Endothelial cell of umbilical vein (primary cell): ENCODE results near the gene TAF3. TPM values are rescaled to one million over a fixed set of nuclear protein-coding genes. Genes with fewer than 3 reads are reported as not detected.

ENCODE experiments used
- BruUV-seq: library from RNA; stranded (reverse); fragments of 400-500 nt; replicated peaks from 2 replicates; lab custom pipeline; 2021; lab: Mats Ljungman, UMichigan
- CTCF ChIA-PET: fragments of 300-600, 350-600 bp; sonication (Branson Sonifier 250); formaldehyde crosslinking; loops from one replicate; lab custom pipeline; 2021; ENCODE audit warnings: antibody characterized with exemption, inconsistent platforms; lab: Charles Lee
- POLR2A ChIA-PET: fragments of 300-600, 350-600 bp; sonication (Branson Sonifier 250); formaldehyde crosslinking; loops from one replicate; lab custom pipeline; 2021; ENCODE audit warnings: antibody characterized with exemption, inconsistent platforms; lab: Charles Lee
- DNase-seq: peaks from one replicate; pipeline ENCODE4 v3.0.0-alpha.2; 2011; ENCODE audit warnings: low read depth, low spot score
- FAIRE-seq: peaks from 2 replicates; lab custom pipeline; 2011; peaks lifted over from hg19 to GRCh38; lab: Jason Lieb, UNC
- H2AFZ ChIP-seq: 2 replicates; pipeline ENCODE4 v1.6.0; 2012; ENCODE audit warnings: low read depth, low read length, control low read depth, inconsistent platforms
- H3K27ac ChIP-seq: 2 replicates; pipeline ENCODE4 v1.5.1; 2011; ENCODE audit warnings: low read depth, mild to moderate bottlenecking, control low read depth, low read length, moderate library complexity; ENCODE audit not compliant: insufficient read depth
- H3K27me3 ChIP-seq, 2 experiments: 2 replicates each; pipeline versions ENCODE4 v1.6.0 to v1.6.1; 2011; ENCODE audit warnings: low read length in 2 of 2, mixed read lengths in 1 of 2; ENCODE audit not compliant: control insufficient read depth in 2 of 2, insufficient read depth in 2 of 2
- H3K36me3 ChIP-seq, 2 experiments: 2 replicates in 1 of 2; 3 replicates in 1 of 2; pipeline ENCODE4 v1.5.1; 2011; ENCODE audit warnings: low read length in 2 of 2, mild to moderate bottlenecking in 1 of 2, moderate library complexity in 1 of 2; ENCODE audit not compliant: control insufficient read depth in 2 of 2, insufficient read depth in 2 of 2; ENCODE audit errors: extremely low read depth in 1 of 2
- H3K4me1 ChIP-seq: 3 replicates; pipeline ENCODE4 v1.5.1; 2011; ENCODE audit warnings: mild to moderate bottlenecking, low read length; ENCODE audit not compliant: control insufficient read depth, insufficient read depth; ENCODE audit errors: extremely low read depth
- H3K4me2 ChIP-seq: 2 replicates; pipeline ENCODE4 v1.6.1; 2011; ENCODE audit warnings: low read length, control low read depth, mixed read lengths; ENCODE audit not compliant: insufficient read depth
- H3K4me3 ChIP-seq, 3 experiments: fragments of 200-600 bp in 1 of 3; sonication (generic), shearing (Covaris generic) in 1 of 3; replicated peaks in 1 of 3; 2 replicates each; pipeline ENCODE4 v1.5.1; 2011 to 2016; ENCODE audit warnings: control low read depth in 3 of 3, low read length in 3 of 3, mild to moderate bottlenecking in 2 of 3, inconsistent platforms in 1 of 3, low read depth in 1 of 3, moderate library complexity in 1 of 3; ENCODE audit not compliant: insufficient read depth in 1 of 3
- H3K79me2 ChIP-seq: 2 replicates; pipeline ENCODE4 v1.6.0; 2012; ENCODE audit warnings: low read length, inconsistent platforms; ENCODE audit not compliant: control insufficient read depth, insufficient read depth
- H3K9ac ChIP-seq: replicated peaks from 2 replicates; pipeline ENCODE3; 2011; ENCODE audit warnings: low read length, control low read depth; ENCODE audit not compliant: insufficient read depth; ENCODE audit errors: extremely low read depth
- H3K9me1 ChIP-seq: replicated peaks from 3 replicates; pipeline ENCODE4 v1.6.0; 2011; ENCODE audit warnings: mild to moderate bottlenecking, low read length; ENCODE audit not compliant: control insufficient read depth, insufficient read depth; ENCODE audit errors: extremely low read depth
- H3K9me3 ChIP-seq: replicated peaks from 2 replicates; pipeline ENCODE4 v1.5.1; 2012; ENCODE audit warnings: low read length, inconsistent platforms; ENCODE audit not compliant: control insufficient read depth, insufficient read depth
- H4K20me1 ChIP-seq: replicated peaks from 2 replicates; pipeline ENCODE3; 2011; ENCODE audit warnings: mild to moderate bottlenecking, low read length; ENCODE audit not compliant: control insufficient read depth, insufficient read depth; ENCODE audit errors: extremely low read depth
- CTCF ChIP-seq, 2 donors: IDR thresholded peaks; 1 replicate in 1 of 2; 2 replicates in 1 of 2; pipeline ENCODE4 v1.5.1; 2011; ENCODE audit warnings: low read length in 2 of 2, mild to moderate bottlenecking in 2 of 2, moderate library complexity in 2 of 2, control low read depth in 1 of 2, inconsistent platforms in 1 of 2, low read depth in 1 of 2; ENCODE audit not compliant: insufficient read depth in 1 of 2; ENCODE audit errors: extremely low read depth in 1 of 2
- GATA2 ChIP-seq: IDR thresholded peaks from 2 replicates; pipeline ENCODE4 v1.7.0; 2011; ENCODE audit warnings: low read depth, mild to moderate bottlenecking, moderate library complexity, mixed read lengths, low read length; ENCODE audit not compliant: insufficient read length, insufficient read depth
- POLR2A ChIP-seq: IDR thresholded peaks from 2 replicates; pipeline ENCODE4 v1.6.1; 2012; ENCODE audit warnings: low read depth, mild to moderate bottlenecking, control low read depth, low read length
- dilution Hi-C: fragments of 300-500 bp; cut with MboI; formaldehyde crosslinking; loops from one replicate; pipeline ENCODE4 v1.15.0; 2019; ENCODE audit warnings: low sequenced_read_pairs; ENCODE audit not compliant: extremely low pct_ligation_motif_present
- intact Hi-C: fragments of 100-400 bp; cut with micrococcal nuclease; formaldehyde crosslinking; loops from one replicate; pipeline ENCODE4 v1.10.0; 2022
- polyA plus RNA-seq, 4 experiments: library from polyadenylated mRNA; depleted of rRNA in 3 of 4; stranded (reverse) in 3 of 4; unstranded in 1 of 4; fragments of >200 nt; gene quantifications; 2 replicates each; pipeline versions ENCODE4 v1.2.1 to v1.2.3, GENCODE V29; 2011 to 2012; ENCODE audit warnings: missing spikeins in 1 of 4
- total RNA-seq: library from RNA; stranded (reverse); gene quantifications from 2 replicates; pipeline ENCODE4 v1.2.3, GENCODE V29; 2021
- TF ChIP-seq, protein P1 (sequence below): IDR thresholded peaks from 2 replicates; pipeline ENCODE4 v1.6.1; 2011; ENCODE audit not compliant: insufficient read depth, insufficient read length

The TAF3 gene
- total and polyA plus RNA-seq, 2 donors (not counting 3 experiments of a cell fraction or from before 2014, with no cell fraction given), result 2.4 to 10.5 TPM

DNA sequence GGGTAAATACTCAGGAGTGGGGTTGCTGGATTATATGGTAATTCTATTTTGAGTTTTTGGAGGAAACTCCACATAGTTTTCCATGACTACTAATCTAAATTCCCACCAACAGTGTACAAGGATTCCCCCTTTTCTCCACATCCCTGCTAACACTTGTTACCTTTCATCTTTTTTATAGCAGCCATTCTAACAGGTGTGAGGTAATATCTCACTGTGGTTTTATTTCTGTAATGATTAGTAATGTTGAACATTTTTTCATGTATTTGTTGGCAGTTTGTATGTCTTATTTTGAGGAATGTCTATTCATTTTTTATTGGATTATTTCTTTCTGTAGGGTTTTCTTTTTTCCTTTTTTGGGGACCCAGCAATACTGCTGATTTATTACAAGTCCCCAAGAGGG is 14.9 kb downstream of the TAF3 start:
- dilution Hi-C loops, result no loop called here
- H3K79me2 ChIP-seq, result peaks cover 33% of the 10 kb centered on the region
- CTCF ChIA-PET, result no interaction called here

More for the DNA sequence above, 14.9 kb downstream of the TAF3 start:
- no peak for FAIRE-seq
- BruUV-seq, result no TSS peak
- no peak for TF ChIP-seq POLR2A
- no peak for TF ChIP-seq CTCF (IDR thresholded peaks at IDR 0.05; ENCODE audit: extremely low read depth in 1 of 2, insufficient read depth in 1 of 2, low read depth in 1 of 2, low read length in 2 of 2)
- TF ChIP-seq, protein P1, sequence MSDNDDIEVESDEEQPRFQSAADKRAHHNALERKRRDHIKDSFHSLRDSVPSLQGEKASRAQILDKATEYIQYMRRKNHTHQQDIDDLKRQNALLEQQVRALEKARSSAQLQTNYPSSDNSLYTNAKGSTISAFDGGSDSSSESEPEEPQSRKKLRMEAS, result no peak
- no peak for TF ChIP-seq GATA2
- H3K9me3 ChIP-seq, result no peaks in the 10 kb centered on the region
- no peak overlapping the region for H3K4me3 ChIP-seq
- H3K27me3 ChIP-seq, result no peaks in the 10 kb centered on the region
- no peak overlapping the region for H3K4me2 ChIP-seq
- H3K9ac ChIP-seq, result no peak overlapping the region
- no peak for DNase-seq
- no peaks in the 10 kb centered on the region for H3K4me1 ChIP-seq
- H4K20me1 ChIP-seq, result no peaks in the 10 kb centered on the region
- no peaks in the 10 kb centered on the region for H3K36me3 ChIP-seq
- H3K9me1 ChIP-seq, result no peaks in the 10 kb centered on the region
- POLR2A ChIA-PET, result no interaction called here
- intact Hi-C loops, result no loop called here
- H2AFZ ChIP-seq, result no peak overlapping the region
- H3K27ac ChIP-seq, result no peak overlapping the region
